HG03175 (cell line): ENCODE data around the gene DYNC2H1.
A peak's percentile ranks its signal among the peaks of the same experiment; 100 is the strongest.
"Not testable (repeated sequence)": the region's sequence is repeated elsewhere in the genome, so short reads cannot be mapped to it uniquely, and the experiment has no call there.

Experiments used
- ATAC-seq: cut with Tn5 transposase; IDR thresholded peaks from one replicate; pipeline ENCODE4 v1.9.1; 2021; ENCODE audit warnings: mild to moderate bottlenecking, moderate library complexity; ENCODE audit not compliant: unreplicated experiment

Gene DYNC2H1

GRCh38 chr11:103358251-103358650, 249.0 kb downstream of the DYNC2H1 start:
- no peak for ATAC-seq

GRCh38 chr11:103359216-103359615, 250.0 kb downstream of the DYNC2H1 start:
- no peak for ATAC-seq

- no peak for ATAC-seq
Observed at GRCh38 chr11:103364687-103365086, 255.5 kb downstream of the DYNC2H1 start.

GRCh38 chr11:103367650-103368049, 258.4 kb downstream of the DYNC2H1 start:
- ATAC-seq: no peak

GRCh38 chr11:103368145-103368544, 258.9 kb downstream of the DYNC2H1 start:
- no peak for ATAC-seq

- ATAC-seq: no peak
Observed at GRCh38 chr11:103370076-103370475, 260.9 kb downstream of the DYNC2H1 start.

- no peak for ATAC-seq
Observed at GRCh38 chr11:103372906-103373305, 263.7 kb downstream of the DYNC2H1 start.

- not testable (repeated sequence) for ATAC-seq
Observed at GRCh38 chr11:103374227-103374626, 265.0 kb downstream of the DYNC2H1 start.

GRCh38 chr11:103378931-103379330, 269.7 kb downstream of the DYNC2H1 start:
- ATAC-seq: no peak

- ATAC-seq: no peak
Observed at GRCh38 chr11:103380031-103380430, 270.8 kb downstream of the DYNC2H1 start.

- no peak for ATAC-seq
Observed at GRCh38 chr11:103384652-103385051, 275.4 kb downstream of the DYNC2H1 start.

GRCh38 chr11:103395612-103396011, 286.4 kb downstream of the DYNC2H1 start:
- no peak for ATAC-seq

GRCh38 chr11:103396237-103396636, 287.0 kb downstream of the DYNC2H1 start:
- ATAC-seq: no peak

- ATAC-seq: no peak
Observed at GRCh38 chr11:103397369-103397768, 288.1 kb downstream of the DYNC2H1 start.

GRCh38 chr11:103398829-103399228, 289.6 kb downstream of the DYNC2H1 start:
- ATAC-seq: no peak

GRCh38 chr11:103406357-103406756, 297.1 kb downstream of the DYNC2H1 start:
- ATAC-seq: no peak

- ATAC-seq: no peak
Observed at GRCh38 chr11:103407641-103408040, 298.4 kb downstream of the DYNC2H1 start.

- no peak for ATAC-seq
Observed at GRCh38 chr11:103413266-103413888, 304.2 kb downstream of the DYNC2H1 start.

GRCh38 chr11:103418014-103418413, 308.8 kb downstream of the DYNC2H1 start:
- ATAC-seq: no peak

- ATAC-seq: peak; percentile 45
Observed at GRCh38 chr11:103420593-103420992, 311.4 kb downstream of the DYNC2H1 start.

GRCh38 chr11:103433386-103434072, 324.3 kb downstream of the DYNC2H1 start:
- ATAC-seq: no peak

GRCh38 chr11:103434073-103434411, 324.8 kb downstream of the DYNC2H1 start:
- ATAC-seq: no peak
